Measurements from ENCODE around the gene AFP. TPM values are rescaled to one million over a fixed set of nuclear protein-coding genes. Genes with fewer than 3 reads are reported as not detected.

Gene AFP
- polyA plus RNA-seq, 3 donors = not detected

DNA sequence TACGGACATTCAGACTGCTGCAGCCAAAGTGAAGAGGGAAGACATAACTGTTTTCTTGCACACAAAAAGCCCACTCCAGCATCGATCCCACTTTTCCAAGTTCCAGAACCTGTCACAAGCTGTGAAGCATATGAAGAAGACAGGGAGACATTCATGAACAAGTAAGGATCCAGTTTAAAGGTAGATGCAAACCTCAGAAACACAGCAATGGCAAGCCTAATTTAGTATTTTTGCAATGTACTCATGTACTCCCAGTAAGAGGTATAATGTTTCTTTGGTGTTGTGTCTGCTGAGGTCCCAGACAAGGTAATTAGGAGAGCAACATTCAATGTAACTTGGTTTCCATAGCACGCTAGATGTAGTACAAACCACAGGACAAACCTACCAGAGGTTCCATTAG is 4.6 kb downstream of the AFP start:
- intact Hi-C loops (cut with micrococcal nuclease) = no loop called here

DNA sequence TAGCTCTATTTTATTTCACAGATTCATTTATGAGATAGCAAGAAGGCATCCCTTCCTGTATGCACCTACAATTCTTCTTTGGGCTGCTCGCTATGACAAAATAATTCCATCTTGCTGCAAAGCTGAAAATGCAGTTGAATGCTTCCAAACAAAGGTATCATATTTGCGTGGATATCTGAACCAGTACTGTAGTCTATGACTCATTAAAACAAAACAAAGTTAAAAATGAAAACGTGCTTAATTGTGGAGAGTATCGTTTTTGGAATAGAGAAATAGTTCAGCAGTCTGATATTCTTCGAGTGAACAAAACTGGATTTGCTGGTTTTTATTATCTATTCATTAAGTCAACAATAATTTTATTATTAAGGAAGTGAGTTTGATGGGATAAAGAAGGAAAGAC is 6.3 kb downstream of the AFP start:
- no peaks in the 10 kb centered on the region for H3K27me3 ChIP-seq (ENCODE audit: control insufficient read depth in 2 of 2, insufficient read depth in 2 of 2, low read length in 2 of 2)
- intact Hi-C loops (cut with micrococcal nuclease) = no loop called here
- H3K4me3 Mint-ChIP-seq = no peak overlapping the region
- H3K36me3 ChIP-seq (replicated peaks in 1 of 2; ENCODE audit: control insufficient read depth in 1 of 2, insufficient read depth in 2 of 2, low read length in 2 of 2) = no peaks in the 10 kb centered on the region
- DNase-seq = no peak
- H3K27ac Mint-ChIP-seq = no peak overlapping the region
- no peak overlapping the region for H3K9ac ChIP-seq (ENCODE audit: insufficient read depth, low read length, poor library complexity, severe bottlenecking)
- H4K20me1 ChIP-seq (ENCODE audit: insufficient read depth, low read length) = no peaks in the 10 kb centered on the region
- no peak overlapping the region for H2AFZ ChIP-seq (ENCODE audit: insufficient read depth, low read depth, low read length, poor library complexity, severe bottlenecking)
- 100% methylated on average over 1 of the region's 5 CpGs for WGBS (ENCODE audit: insufficient coverage)
- no peak overlapping the region for H3K27ac ChIP-seq (ENCODE audit: low read depth in 1 of 2, low read length in 2 of 2)
- no peak overlapping the region for H3K4me3 ChIP-seq (replicated peaks in 1 of 3; ENCODE audit: low read depth in 2 of 3, low read length in 3 of 3)
- H3K4me1 Mint-ChIP-seq = no peaks in the 10 kb centered on the region
- H3K9me3 ChIP-seq (replicated peaks in 1 of 2; ENCODE audit: control insufficient read depth in 1 of 2, insufficient read depth in 1 of 2, low read length in 2 of 2) = no peaks in the 10 kb centered on the region
- peaks cover 0 to 2% (median 1%) of the 10 kb centered on the region in 3 donors for H3K27me3 Mint-ChIP-seq (ENCODE audit: low read depth in 3 of 3)
- H3K36me3 Mint-ChIP-seq = no peaks in the 10 kb centered on the region
- no peaks in the 10 kb centered on the region for H3K4me1 ChIP-seq (ENCODE audit: control insufficient read depth in 1 of 2, insufficient read depth in 2 of 2, low read length in 2 of 2)
- no peaks in the 10 kb centered on the region for H3K9me3 Mint-ChIP-seq
- H3K4me2 ChIP-seq (replicated peaks; ENCODE audit: extremely low read depth, low read length, poor library complexity, severe bottlenecking) = no peak overlapping the region
- TF ChIP-seq, protein P1, sequence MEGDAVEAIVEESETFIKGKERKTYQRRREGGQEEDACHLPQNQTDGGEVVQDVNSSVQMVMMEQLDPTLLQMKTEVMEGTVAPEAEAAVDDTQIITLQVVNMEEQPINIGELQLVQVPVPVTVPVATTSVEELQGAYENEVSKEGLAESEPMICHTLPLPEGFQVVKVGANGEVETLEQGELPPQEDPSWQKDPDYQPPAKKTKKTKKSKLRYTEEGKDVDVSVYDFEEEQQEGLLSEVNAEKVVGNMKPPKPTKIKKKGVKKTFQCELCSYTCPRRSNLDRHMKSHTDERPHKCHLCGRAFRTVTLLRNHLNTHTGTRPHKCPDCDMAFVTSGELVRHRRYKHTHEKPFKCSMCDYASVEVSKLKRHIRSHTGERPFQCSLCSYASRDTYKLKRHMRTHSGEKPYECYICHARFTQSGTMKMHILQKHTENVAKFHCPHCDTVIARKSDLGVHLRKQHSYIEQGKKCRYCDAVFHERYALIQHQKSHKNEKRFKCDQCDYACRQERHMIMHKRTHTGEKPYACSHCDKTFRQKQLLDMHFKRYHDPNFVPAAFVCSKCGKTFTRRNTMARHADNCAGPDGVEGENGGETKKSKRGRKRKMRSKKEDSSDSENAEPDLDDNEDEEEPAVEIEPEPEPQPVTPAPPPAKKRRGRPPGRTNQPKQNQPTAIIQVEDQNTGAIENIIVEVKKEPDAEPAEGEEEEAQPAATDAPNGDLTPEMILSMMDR (IDR thresholded peaks at IDR 0.05) = no peak
- no peaks in the 10 kb centered on the region for H3K79me2 ChIP-seq (ENCODE audit: insufficient read depth, low read length)

More for the DNA sequence above, 4.6 kb downstream of the AFP start:
- DNase-seq = no peak
- no peaks in the 10 kb centered on the region for H3K36me3 Mint-ChIP-seq
- Histone ChIP-seq H3K27me3 (ENCODE audit: control insufficient read depth in 2 of 2, insufficient read depth in 2 of 2, low read length in 2 of 2) (no peaks in the 10 kb centered on the region), H3K27ac (ENCODE audit: low read depth in 1 of 2, low read length in 2 of 2) (no peak overlapping the region), H3K9me3 (replicated peaks in 1 of 2; ENCODE audit: control insufficient read depth in 1 of 2, insufficient read depth in 1 of 2, low read length in 2 of 2) (no peaks in the 10 kb centered on the region), H3K36me3 (replicated peaks in 1 of 2; ENCODE audit: control insufficient read depth in 1 of 2, insufficient read depth in 2 of 2, low read length in 2 of 2) (no peaks in the 10 kb centered on the region), H3K4me3 (replicated peaks in 1 of 3; ENCODE audit: low read depth in 2 of 3, low read length in 3 of 3) (no peak overlapping the region), H2AFZ (ENCODE audit: insufficient read depth, low read depth, low read length, poor library complexity, severe bottlenecking) (no peak overlapping the region), H3K9ac (ENCODE audit: insufficient read depth, low read length, poor library complexity, severe bottlenecking) (no peak overlapping the region), H3K4me1 (ENCODE audit: control insufficient read depth in 1 of 2, insufficient read depth in 2 of 2, low read length in 2 of 2) (no peaks in the 10 kb centered on the region), H3K4me2 (replicated peaks; ENCODE audit: extremely low read depth, low read length, poor library complexity, severe bottlenecking) (no peak overlapping the region), H3K79me2 (ENCODE audit: insufficient read depth, low read length) (no peaks in the 10 kb centered on the region), H4K20me1 (ENCODE audit: insufficient read depth, low read length) (no peaks in the 10 kb centered on the region)
- no peaks in the 10 kb centered on the region for H3K4me1 Mint-ChIP-seq
- TF ChIP-seq, protein P1 (IDR thresholded peaks at IDR 0.05) = no peak
- H3K27me3 Mint-ChIP-seq (ENCODE audit: low read depth in 3 of 3) = peaks cover 0 to 1% (median 0%) of the 10 kb centered on the region in 3 donors
- no CpG with 5 or more reads among the region's 3 CpGs for WGBS (ENCODE audit: insufficient coverage)
- no peak overlapping the region for H3K4me3 Mint-ChIP-seq
- H3K9me3 Mint-ChIP-seq = no peaks in the 10 kb centered on the region
- no peak overlapping the region for H3K27ac Mint-ChIP-seq

All from CD14-positive monocyte (primary cell).